AG08395 (cell line): ENCODE data around the gene CCDC102B.
"Not testable (repeated sequence)": the region's sequence is repeated elsewhere in the genome, so short reads cannot be mapped to it uniquely, and the experiment has no call there.

ENCODE experiments used
- DNase-seq: peaks from one replicate; pipeline ENCODE4 v3.0.0; 2012; ENCODE audit warnings: mixed read lengths, low spot score

The CCDC102B gene

DNA sequence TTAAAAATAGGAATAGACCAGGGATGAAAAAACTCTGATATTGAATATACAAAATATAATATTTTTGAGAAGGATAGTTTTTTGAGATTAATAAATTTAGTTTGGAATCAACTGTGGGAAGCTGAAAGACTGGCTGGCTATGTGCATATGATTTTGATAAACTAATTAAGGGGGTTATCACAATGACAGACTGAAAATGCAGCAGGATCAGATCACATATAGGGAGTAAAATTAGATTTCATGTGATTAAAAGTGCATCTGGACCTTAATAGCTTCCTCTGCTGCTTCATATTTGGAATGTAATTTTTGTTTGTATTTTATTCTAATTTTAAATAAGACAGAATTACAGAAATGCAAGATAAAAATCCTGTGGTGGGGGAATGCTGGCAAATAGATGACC lies 111.7 kb downstream of the CCDC102B start:
- DNase-seq = no peak

DNA sequence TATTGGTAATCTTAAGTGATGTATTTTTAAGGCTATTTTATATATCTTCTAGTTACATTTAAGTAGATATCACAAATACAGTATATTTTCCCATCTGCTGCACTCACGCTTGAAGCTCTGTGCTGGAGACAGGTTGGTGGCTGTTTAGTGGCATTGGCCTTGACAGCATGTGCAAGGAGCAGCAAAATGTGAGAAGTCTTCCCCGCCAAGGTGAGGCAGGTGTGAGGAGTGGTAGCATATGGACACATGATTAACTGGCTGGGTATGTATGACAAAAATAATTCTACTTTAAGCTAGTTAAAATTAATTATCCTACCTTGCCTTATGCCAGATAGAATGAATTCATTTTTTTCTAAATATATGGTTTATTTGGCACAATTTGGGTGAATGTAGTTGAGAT lies 117.2 kb downstream of the CCDC102B start:
- no peak for DNase-seq

GRCh38 chr18:68916734-68917133 lies 118.9 kb downstream of the CCDC102B start:
- DNase-seq = no peak

GRCh38 chr18:68918216-68918615 lies 120.3 kb downstream of the CCDC102B start:
- no peak for DNase-seq

DNA sequence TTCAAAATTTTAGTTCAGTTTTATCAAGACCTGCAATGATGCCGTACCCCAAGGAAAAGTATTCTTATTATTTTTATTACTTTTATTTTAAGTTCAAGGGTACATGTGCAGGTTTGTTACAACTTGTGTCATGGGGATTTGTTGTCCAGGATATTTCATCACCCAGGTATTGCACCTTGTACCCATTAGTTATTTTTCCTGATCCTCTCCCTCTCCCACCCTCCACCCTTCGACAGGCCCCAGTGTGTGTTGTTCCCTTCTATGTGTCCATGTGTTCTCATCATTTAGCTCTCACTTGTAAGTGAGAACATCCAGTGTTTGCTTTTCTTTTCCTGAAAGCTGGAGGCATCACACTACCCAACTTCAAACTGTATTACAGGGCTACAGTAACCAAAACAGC lies 122.0 kb downstream of the CCDC102B start:
- no peak for DNase-seq

DNA sequence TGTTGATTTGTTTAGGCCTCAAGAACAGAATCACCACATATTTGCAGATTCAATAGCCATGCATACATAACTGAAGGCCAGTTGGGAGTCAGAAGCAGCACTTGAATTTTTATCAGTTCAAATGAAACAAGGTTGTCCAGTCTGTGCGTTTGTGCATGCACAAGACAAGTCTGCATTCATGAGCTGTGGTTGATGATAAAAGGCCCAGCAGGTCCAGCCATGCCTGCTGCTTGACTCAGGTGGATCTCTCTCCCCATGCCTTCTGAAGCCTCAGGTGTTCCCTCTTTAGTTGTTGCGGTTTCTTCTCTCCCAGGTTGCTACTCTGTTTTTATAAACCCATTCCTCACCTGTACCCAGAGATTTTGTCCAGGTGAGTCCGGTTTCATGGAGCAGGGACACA lies 124.5 kb downstream of the CCDC102B start:
- DNase-seq = no peak

DNA sequence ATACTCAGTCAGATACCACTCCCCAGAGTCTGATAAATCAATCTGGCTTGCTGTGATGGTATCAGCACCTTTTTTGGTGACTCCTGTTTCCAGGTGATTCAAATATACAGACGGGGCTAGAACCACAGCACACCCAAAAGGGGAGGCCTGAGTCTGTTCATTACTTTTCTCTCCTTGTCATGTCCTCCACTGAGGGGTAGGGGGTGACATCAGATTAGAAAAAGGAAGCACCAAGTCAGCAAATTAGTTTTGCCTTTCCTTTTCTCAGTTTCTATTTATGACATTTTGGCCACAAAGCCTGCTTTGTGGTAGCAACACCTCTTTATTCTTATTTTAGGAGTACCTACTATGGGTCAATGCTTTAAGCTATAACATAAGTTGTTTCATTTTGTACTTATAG lies 127.4 kb downstream of the CCDC102B start:
- peak; percentile 12 for DNase-seq

- DNase-seq = no peak
Measured at GRCh38 chr18:68928762-68929675, 131.1 kb downstream of the CCDC102B start.

DNA sequence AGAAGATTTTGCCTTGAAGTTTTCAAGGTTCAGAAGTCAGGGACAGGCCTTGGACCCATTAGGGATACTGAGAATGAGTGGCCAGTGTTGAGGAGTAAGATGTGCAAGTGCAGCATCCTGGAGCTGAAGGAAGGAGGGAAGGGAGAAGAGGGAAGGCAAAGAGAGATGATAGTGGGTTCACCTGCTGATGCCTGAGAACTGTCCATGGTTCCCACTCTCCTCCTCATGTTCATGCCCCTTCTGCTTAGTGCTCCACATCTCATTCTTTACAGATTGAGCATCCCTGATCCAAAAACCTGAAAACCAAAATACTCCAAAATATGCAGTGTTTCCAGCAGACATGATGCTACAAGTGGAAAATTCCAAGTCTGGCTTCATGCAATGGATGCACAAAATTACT lies 137.8 kb downstream of the CCDC102B start:
- no peak for DNase-seq

DNA sequence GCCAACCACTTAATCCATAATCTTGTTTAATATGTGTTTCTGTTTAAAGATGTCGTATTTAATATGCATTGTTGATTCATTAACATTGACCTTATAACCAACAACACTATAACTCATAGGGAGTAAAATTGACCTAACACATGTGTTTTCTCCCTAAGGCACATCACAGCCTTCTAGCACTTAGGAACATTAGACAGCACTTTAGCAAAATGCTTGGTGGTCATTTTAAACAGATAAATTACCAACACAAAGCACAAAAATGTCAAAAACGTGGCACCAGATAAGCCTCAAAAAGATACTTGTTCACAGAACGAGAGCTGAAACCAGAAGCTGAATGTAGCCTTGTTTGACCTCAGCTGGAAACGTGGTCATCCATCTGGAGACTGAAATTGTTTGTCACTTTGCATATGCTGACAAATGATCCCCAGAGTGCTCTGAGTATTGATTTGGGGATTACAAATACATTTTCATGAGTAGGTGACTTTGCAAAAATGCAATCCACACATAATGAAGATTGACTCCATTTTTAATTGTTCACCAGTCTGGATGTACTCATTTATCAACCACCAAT lies 139.2 kb downstream of the CCDC102B start:
- no peak for DNase-seq

- no peak for DNase-seq
Measured at GRCh38 chr18:68940039-68940438, 142.2 kb downstream of the CCDC102B start.

DNA sequence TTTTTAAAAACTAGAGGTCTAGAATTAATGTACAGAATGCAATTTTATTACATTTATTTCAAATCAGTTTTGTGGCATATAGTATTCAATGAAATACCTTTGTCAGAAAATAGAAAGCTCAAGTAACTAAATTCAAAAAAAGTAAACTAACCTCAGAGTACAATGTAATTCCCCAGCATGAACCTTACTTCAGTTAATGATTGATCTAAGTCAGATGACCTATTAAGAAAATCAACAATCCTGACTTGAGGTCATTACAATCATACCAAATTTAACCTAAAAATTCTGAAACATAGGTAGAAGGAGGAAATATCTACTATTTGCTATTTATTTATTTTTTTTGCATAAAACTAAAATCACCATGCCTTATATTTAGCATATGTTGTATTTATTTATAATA lies 142.9 kb downstream of the CCDC102B start:
- DNase-seq = no peak

DNA sequence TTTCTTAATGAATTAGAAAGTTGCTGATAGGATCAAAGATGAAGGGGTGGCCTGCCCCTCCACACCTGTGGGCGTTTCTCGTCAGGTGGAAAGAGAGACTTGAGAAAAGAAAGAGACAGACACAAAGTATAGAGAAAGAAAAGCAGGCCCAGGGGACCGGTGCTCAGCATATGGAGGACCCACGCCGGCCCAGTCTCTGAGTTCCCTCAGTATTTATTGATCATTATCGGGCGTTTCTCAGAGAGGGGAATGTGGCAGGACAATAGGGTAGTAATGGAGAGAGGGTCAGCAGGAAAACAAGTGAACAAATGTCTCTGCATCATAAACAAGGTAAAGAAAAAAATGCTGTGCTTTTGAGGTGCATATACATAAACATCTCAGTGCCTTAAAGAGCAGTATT lies 144.3 kb downstream of the CCDC102B start:
- no peak for DNase-seq

DNA sequence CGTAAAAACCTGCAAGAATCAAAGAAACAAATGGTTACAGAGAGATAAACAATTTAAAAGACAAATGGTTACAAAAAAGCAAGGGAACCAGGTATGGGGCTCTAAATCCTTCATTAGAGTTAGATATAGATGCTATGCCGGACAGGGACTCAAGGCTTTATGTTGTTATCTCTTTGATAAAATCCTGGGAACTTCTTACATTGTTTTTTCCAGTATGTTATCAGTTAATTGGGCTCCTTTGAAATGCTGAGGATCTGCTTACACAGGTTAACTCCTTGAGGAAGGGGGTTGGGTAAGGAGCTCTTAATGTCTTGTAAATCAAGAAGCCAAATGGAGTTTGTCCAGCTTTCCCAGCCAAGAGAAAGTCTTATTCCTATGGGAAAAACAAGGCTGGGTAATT lies 146.0 kb downstream of the CCDC102B start:
- DNase-seq = not testable (repeated sequence)

DNA sequence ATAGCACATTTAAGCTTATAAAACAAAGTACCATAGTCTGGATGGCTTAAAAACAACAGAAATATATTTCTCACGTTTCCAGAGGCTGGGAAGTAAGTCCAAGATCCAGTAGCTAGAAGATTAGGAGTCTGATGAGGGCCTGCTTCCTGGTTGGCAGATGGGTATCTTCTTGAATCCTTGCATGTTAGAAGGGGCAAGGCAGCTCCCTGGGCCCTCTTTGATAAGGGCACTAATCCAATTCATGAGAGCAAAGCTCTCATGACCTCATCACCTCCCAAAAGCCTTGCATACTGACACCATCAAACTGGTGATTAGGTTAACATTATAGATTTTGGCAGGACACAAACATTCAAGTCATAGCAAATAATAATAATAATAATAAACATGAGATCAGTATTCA lies 146.4 kb downstream of the CCDC102B start:
- no peak for DNase-seq

GRCh38 chr18:68944826-68945225 lies 146.9 kb downstream of the CCDC102B start:
- DNase-seq = no peak

DNA sequence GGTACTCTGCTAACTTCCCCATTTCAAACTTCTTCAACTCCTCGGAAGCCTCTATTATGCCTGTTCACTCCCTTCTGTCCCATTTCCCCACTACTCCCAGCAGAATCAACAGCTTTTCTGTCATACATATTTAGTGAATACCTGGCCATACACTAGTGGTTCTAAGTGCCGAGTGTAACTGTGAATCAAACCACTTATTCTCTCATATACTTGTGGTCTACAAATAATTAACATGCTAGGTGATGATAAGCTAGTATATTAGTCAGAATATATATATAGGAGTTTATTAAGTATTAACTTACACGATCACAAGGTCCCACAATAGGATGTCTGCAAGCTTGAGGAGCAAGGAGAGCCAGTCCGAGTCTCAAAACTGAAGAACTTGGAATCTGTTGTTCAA lies 150.7 kb downstream of the CCDC102B start:
- no peak for DNase-seq

DNA sequence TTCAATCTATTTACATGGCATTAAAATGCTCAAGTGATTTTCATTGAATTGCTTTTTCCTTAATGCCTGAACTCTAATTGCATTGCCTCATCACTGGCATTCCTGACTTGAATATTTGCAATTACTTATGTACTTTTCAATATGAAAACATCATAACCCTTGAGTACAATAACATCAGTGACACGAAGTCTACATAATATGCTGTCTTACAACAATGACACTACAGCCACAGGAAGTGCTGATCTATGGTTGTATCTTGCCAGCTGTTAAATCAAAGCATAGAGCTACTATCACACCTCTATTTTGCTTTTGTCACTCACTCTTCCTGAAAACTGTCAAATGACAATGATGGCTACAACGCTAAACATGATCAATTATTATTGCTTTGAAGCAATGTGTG lies 156.9 kb downstream of the CCDC102B start:
- no peak for DNase-seq

- DNase-seq = no peak
Measured at GRCh38 chr18:68956650-68957049, 158.8 kb downstream of the CCDC102B start.

GRCh38 chr18:68960355-68960754 lies 162.5 kb downstream of the CCDC102B start:
- no peak for DNase-seq

GRCh38 chr18:68962623-68963022 lies 164.7 kb downstream of the CCDC102B start:
- no peak for DNase-seq

DNA sequence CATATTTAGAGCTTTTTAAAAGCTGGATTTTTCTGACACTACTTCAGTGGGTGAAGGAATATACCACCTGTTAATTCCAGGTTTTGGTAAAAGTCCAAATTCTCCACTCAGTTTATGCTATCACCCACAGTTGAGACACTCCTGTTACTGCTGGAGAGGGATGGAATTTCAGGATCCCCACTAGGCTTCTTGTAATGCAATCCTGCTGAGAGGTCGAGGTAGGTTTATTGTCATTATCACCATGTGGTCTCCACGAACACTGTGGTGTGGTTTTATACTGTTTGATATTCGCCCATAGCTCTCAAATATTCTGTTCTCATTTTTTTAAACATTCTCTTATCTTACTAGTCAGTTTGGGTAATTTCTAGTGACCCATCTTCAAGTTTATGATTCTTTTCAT lies 167.9 kb downstream of the CCDC102B start:
- no peak for DNase-seq

DNA sequence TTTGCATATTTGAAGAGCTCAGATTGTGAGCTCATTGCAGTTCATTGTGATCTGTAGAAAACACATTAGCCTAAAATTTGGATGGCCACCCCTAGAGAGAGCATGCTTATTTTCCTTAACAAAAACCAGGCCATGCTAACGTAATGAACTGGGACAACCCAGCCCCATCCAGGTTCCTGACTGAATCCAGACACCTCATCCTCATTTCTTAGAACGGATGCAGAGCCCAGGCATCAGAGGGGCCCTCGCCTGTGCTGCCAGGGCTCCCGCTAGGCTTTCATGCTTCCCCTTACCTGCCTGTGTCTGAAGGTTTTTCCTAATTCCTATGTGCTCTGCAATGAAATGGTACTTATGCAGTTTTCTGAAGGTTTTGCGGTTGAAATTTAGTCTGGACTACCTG lies 171.1 kb downstream of the CCDC102B start:
- DNase-seq = no peak

GRCh38 chr18:68972176-68972575 lies 174.3 kb downstream of the CCDC102B start:
- no peak for DNase-seq
